ENCODE results near the gene MAJIN. TPM values are rescaled to one million over a fixed set of nuclear protein-coding genes. Genes with fewer than 3 reads are reported as not detected.

The MAJIN gene
- total and polyA plus RNA-seq, 10 of the 15 experiments (the other 5 are each of a cell fraction or from before 2014, with no cell fraction given) = 0.10 TPM; not detected in 9

DNA sequence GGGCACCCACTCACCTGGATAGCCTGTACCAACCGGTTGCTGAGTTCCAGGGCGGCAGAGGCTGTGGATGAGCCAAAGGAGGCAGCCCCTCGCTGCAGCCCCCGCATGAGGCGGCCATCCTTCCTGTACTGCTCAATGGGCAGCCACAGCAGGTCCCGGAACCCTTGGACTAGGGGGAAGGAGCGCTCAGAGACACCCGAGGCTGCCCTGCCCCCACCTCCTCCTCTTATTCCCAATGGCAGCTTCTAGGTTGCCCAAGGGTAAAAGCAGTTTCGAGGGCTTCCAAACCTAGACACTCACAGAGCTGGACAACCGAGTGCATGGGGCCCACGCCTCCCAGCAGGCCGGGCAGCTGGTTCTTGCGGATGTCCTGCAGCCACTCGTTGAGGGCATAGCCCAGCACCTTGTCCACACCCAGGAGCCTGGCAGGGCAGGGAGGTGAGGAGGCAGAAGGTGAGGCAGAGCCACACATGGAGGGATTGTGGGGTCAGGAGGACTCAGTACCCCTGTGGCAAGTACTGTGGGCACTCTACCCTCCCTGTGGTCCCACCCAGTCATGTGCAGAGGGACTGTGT is 75.4 kb downstream of the MAJIN start (continued):
- TF ChIP-seq CUX1 (IDR thresholded peaks at IDR 0.05; ENCODE audit: insufficient replicate concordance, low read depth, low read length) = no peak
- no peak for TF ChIP-seq JUND (IDR thresholded peaks at IDR 0.05; ENCODE audit: low read depth, low read length)
- no peak for TF ChIP-seq JUNB (IDR thresholded peaks at IDR 0.05)
- no peak for TF ChIP-seq ZNF24 (IDR thresholded peaks at IDR 0.05)
- no peak for TF ChIP-seq MEF2A (IDR thresholded peaks at IDR 0.05; ENCODE audit: insufficient read depth, low read depth, low read length)
- TF ChIP-seq, protein P1, sequence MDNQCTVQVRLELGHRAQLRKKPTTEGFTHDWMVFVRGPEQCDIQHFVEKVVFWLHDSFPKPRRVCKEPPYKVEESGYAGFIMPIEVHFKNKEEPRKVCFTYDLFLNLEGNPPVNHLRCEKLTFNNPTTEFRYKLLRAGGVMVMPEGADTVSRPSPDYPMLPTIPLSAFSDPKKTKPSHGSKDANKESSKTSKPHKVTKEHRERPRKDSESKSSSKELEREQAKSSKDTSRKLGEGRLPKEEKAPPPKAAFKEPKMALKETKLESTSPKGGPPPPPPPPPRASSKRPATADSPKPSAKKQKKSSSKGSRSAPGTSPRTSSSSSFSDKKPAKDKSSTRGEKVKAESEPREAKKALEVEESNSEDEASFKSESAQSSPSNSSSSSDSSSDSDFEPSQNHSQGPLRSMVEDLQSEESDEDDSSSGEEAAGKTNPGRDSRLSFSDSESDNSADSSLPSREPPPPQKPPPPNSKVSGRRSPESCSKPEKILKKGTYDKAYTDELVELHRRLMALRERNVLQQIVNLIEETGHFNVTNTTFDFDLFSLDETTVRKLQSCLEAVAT (IDR thresholded peaks at IDR 0.05) = no peak
- TF ChIP-seq STAT1 (conservative IDR thresholded peaks at IDR 0.05) = no peak
